Stimulated activated CD8-positive, alpha-beta memory T cell treated with anti-CD3 and anti-CD28 coated beads, Interleukin-15, amount 100 ng/mL, for 1 hour (primary cell): ENCODE results near the gene DNAH14.

Experiments used
- DNase-seq: peaks from one replicate; pipeline ENCODE4 v3.0.0-alpha.2; 2020; ENCODE audit warnings: low read depth

DNAH14 gene

DNA sequence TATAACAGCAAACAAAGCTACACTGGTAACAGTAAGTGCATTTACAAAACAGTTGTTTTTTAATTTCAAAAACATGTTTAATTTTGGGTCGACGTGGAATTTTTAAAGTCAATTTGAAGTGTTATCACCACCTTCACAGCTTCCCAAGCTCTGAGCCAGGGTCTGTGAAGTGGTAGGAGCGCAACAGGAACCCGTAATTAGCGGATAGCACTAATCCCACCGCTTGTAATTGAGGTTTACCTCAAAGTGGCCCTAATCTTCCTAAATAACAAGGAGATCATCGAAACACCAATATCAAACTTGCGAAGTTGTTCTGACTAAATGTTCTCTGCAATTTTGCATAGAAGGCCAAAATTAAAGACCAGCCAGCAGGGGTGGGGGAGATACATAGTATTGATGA is 479.6 kb downstream of the DNAH14 start:
- DNase-seq, result no peak

DNA sequence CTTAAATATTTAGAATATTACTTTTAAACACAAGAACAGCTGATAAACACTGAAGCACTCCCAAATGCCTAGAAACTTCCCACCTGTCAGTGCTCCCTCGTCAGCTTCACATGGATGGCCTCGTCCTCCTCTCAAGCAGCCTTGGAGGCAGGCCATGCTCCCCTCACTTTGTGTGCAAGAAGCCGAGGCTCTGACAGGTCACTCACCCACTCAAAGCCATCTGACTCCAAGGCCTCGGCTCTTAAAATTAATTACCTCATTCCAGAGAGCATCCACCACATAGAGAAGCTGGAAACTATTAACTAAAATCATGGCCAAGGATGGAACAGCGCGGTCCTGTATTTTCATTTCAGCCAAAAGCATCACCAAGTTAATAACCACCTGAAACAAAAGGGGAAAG is 480.6 kb downstream of the DNAH14 start:
- no peak for DNase-seq

DNA sequence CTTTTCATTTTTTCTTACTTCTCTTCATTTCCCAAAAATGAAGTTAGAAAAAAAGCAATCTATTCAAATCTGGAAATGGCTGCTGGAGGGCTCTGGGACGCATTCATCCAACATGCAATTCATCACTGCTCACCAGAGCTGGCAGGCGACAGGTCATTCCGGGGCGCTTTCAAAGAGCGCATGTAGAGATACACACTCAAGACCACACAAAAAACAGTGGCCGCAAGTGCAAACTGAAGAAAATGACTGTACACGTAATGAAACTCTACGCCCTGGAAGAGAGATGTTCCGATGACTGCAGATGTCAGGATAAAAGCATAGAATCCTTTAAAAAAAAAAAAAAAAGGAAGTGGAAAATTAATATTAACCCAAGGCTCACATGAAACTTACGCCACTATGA is 482.8 kb downstream of the DNAH14 start:
- DNase-seq, result no peak

DNA sequence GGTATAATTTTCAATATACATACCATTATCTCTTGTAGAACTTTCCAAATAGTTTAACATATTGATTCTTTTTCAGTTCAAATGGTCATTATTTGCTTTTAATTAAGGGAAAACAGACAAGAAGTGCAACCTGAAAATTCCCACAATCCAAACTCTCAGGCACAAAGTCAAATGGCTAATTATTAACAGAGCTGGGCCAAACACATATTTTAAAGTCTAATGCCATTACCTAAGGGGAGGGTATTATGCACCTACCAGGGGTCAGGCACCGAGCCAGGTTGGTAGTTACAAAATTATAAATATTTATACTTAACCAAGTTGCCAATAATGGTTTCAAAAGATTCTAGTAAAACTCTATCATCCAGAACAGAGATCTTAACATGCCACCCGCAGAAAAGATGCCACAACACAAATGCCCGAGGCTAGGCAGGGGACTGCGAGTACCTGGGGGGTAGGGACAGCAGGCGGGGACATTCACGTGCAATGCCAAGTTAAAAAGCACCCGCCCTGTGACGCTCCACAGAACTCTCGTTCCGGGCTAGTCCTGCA is 483.4 kb downstream of the DNAH14 start:
- no peak for DNase-seq

DNA sequence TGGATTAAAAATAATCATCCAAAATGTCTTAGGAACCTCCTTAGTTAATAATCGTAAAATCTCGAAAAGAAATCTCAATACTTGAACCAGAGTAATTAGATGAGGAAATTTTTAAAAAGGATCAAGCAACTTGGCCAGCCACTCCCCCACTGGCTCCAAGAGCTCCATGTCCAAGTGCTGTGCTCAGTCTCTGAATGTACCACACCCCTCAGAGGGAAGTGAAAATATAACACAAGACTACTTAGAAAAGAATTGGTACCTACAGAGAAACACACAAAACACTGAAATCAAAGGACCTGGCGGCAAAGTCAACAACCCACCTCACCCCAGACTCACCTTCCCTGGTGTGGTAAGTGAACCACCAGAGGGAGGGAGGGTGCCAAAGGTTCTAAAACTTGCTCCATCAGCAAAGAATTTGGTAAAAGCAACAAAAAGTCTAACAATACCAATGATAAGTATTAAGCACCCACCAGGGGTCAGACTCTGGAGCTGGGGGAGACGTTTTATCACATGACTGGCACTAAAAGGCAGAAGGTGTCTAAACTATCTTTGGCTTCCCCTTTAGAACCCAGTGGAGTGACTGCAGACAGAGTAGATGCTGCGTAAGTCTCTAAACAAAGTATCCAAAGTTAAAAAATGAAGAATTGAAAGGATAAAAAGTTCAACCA is 484.4 kb downstream of the DNAH14 start:
- no peak for DNase-seq

DNA sequence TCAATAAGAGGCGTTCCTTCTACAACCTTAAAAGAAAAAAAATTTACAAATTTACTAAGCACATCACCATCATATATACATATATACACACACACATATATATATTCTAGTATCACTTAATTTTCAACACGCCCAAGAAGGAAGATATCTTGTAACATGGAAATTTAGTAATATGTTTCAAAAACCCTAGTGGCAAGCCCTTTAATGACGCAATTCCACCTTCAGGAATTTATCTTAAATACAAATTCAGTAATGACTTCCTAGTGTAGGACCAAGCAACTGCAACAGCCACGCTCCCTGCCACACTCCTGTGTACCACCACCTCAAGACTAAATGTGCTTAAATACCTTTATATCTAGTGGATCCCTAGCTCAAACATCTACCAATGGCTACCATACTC is 485.8 kb downstream of the DNAH14 start:
- no peak for DNase-seq

DNA sequence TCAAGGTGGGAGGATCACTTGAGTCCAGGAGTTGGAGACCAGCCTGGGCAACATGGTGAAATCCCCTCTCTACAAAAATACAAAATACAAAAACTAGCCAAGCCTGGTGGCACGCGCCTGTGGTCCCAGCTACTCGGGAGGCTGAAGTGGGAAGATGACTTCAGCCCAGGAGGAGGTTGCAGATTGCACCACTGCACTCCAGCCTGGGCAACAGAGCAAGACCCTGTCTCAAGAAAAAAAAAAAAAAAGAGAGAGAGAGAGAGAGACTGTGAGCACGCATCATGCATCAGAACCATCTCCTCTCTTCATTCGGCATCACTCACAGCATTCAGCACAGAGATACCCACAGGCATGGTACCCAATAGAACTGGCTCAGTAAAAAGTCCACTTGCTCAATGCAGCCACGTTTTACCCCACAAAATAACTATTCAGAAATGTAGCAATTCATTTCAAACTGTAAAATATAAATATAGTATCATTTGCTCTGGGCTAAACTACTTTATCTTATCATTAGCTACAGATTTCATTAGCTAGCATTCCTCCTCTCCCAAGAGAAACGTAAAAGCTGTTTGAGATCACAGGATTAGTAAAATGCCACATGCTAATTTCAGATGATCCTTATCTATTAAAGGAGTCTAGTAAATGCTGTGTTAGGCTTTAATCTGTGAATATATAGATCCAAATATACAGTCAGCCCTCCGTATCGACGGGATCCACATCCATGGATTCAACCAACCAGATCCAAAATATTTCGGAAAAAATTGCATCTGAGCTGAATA is 486.7 kb downstream of the DNAH14 start:
- DNase-seq, result no peak

DNA sequence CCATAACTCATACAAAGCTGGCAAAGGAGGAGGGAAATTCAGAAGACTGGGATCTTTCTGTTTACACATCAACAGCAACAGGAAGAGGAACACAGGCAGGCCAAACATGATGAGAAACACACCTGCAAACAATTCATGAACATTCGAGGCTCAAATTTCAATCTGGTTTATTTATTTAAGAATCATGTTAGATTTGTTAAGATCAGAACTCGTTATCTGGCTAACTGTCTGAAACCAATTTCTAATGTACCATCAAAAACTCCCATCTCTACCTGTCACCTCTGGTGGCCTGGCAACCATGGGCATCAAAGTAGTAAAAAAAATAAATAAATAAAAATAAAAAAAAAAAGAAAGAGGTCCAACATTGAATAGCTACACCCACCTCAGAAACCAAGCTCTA is 488.6 kb downstream of the DNAH14 start:
- DNase-seq, result no peak

DNA sequence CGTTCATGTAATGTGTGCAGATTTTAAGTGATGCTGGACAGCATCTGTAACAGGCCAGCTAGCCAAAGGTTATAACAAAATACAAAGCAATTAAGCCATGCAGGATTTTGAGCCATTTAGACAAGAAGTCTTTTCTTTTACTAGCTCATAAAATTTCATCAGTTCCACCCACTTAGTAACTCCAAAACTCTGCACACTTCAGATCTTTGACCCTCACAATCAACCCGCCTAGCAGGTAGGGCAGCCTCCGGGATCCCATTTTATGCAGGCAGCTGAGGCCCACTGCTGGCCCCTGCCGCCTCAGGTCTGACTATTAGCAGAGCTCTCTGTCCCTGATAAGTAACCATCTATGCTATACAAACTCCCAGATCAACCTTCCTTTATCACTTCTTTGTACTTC is 489.1 kb downstream of the DNAH14 start:
- DNase-seq, result no peak

DNA sequence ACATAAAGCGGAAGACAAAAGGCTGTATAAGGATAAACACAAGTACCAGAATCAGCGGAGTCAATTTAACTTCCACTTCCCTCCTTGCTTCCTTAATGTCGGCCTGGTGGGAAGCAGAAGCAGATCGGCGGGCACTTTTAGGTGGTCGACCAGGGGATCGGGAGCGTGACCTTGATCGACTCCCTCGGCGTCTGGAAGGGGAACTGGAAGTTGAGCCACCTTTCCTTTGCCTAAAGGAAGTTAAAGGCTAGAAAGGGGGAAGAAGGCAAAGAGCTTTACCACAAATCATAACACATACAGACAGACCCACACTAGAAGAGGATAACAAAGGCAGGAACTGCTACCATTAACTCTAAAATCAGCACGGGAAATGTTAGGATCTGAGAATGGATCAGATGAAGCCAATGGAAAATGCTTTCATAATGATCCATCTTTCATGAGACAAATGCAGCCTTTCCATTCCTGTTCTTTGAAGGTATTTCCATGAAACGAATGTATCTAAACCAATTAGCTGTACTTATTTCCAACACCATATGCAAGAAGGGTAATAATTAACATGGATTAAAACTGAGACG is 492.6 kb downstream of the DNAH14 start:
- no peak for DNase-seq

DNA sequence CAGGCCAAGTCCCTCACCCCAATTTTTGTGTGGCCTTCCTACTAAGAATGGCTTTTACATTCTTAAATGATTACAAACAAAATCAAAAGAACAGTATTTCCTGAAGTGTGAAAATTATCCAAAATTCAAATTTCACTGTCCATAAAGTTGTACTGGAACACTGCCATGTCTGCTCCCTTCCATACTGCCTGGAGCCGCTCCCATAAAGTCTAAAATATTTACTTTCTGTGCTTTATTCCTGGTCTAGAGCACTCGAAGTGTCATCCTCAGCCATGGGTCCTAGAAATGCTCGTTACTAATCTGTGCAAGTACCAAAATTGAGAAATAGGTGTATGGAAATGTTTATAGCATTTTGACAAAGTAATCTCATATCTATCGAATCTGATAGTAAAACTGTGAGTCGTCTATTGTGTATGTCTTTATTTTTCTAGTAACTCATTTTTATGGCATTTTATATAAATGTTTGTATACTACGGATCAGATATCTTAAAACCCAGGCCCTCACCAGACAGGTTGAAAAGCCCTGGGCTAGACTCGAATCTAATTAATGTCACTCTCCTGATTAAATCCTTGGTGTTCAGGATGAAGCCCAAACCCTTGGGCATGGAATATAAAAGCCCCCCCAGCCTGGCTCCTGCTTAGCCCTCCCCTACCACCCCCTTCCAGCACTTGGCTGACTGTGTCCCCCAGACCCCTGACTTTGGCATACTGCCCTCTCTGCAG is 493.5 kb downstream of the DNAH14 start:
- no peak for DNase-seq

DNA sequence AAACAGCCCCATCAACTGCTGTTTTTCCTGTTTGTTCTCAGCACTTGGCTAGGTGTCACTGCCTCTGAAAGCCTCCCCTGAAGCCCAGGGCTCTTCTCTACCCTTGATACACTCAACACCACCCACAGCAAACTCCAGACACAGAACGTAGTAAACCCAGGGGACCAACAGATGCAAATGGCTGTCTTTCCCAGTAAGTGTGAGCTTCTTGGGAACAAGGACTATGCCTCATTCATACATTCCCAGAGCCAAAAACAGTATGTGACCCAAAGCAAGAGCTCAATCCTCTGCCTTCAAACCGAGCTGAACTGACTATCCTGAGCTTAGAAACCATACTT is 494.0 kb downstream of the DNAH14 start:
- DNase-seq, result no peak

DNA sequence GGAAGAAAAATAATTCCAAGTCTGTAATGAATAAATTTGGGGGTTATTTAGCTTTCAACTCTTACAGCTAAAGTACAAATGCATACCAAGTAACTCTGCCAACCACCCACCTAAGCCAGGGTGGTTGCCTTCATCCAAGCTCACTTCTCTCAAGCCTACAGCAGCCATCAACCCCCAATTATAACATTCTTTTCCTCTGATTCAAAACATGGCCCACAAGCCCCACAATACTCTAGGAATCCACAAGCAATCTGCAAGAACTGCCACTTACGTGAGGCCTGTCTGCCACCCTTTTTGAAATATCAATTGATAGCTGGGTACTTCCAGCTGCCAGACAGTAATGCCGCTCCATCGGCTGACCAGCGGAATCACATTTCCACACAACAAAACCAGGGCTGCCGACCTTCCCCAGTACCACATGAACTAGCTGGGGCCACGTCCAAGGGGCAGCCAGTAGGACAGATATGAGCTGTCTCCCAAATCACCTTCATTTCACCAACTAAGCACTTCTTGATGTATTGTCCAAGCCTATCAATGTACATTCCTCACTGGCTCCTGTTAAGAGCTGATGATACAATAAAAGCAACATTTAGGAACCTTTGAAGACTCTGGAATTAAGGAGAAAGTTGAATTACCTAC is 495.2 kb downstream of the DNAH14 start:
- no peak for DNase-seq

DNA sequence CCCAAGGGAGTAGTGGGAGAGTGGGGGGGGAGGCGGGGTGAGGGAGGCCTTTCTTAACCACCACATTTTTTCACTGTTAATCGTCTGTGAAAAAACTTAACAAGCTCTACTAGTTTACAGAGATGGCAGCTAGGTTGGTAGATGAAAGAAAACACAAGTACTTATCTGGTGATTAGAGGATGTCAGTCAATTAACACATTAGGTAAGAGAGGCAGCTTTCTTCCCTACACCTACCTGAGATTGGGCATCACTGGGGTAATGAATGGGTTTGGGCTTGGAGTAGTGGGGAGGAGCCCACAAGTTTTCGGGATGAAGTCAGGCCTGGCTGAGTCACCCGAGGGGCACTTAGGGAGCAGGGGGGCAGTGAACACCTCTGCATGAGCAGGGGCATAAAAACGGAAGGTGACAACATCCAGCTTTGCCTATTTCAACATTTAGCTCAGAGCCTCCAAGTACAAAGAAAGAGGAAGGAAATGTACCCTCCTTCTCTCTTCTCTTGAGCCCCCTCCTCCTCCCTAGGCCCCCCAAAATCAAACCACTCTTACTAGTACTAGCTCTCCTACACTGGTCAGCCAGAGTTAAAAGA is 495.8 kb downstream of the DNAH14 start:
- DNase-seq, result no peak

DNA sequence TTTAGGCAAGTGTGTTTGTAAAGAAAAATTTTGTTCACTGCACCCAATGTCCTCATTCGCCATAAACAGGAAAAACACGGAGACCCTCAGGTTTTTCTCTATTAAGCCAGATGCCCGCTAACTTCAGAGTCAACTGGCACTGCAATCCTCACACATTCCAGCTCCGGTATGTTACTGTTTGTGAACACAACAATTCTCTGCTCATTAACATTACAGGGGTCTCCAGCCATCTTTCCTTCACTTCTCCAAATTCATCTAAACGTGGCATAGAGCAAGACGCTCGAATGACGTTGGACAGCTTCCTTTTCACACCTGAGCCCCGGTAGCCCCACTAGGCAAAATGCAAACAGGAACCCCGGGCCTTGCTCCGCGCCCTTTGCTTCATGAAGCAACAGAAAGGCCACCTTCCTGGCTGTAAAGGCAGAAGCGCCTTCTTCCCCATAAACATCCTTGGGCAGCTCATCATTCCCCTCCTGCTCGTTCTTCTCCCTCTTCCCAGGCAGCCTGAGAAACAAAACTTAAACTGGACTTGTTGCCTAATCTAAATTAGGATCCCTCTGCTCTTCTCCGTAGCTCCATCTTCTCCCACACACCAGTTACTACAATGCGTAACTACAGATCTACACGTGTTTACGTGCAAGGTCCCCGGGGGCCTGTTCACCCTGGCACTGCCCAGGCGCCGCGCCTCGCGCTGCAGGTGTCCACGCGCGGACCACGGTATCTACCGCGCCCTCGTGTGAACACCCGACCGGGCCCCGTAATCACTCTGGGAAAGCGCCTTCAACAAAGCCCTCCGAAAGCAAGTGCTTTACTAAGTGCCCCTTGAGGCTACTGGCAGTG is 497.1 kb downstream of the DNAH14 start:
- no peak for DNase-seq

DNA sequence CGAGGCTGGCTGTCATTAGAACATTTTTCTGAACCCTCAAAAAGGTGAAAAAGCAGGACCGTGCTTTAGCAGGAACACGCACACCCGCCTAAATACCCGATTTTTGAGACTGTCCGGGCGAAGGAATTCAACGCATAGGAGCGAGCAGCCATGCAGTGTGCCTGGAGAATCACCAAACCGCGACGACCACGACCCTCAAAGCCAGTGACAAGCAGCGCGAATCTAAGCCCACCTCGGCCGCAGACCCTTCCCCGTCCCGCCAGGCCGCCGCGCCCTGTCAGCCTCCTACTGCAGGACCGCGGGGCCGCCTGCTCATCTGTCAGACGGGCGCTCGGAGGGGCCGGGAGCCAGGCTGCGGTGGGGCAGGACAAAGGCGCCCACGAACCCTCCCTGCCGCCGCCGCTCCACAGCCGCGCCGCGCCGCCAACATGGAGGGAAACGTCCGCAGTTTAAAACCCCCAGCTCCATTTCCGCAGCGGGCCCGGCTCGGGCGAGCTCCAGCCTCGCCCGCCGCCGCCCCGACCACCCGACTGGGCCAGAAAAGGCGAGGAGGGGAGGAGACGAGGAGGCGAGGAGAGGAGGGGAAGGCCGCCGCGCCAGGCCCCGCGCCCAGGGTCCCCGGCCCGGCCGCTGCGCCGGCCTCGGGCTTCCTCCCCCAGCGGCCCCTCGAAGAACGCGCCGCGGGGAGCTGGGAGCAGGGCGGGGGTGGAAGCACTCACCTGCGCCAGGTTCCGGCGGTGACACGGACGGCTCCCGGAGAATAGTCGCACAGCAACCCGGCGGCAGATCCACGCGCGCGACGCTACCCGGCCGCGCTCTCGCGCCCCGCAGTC is 498.0 kb downstream of the DNAH14 start, which contains the start of gene LBR:
LBR (minus strand) TSS at position 804 of the 833 bp plus-strand sequence. CDS start 3,963 bp downstream, outside the sequence.
- no peak for DNase-seq

DNA sequence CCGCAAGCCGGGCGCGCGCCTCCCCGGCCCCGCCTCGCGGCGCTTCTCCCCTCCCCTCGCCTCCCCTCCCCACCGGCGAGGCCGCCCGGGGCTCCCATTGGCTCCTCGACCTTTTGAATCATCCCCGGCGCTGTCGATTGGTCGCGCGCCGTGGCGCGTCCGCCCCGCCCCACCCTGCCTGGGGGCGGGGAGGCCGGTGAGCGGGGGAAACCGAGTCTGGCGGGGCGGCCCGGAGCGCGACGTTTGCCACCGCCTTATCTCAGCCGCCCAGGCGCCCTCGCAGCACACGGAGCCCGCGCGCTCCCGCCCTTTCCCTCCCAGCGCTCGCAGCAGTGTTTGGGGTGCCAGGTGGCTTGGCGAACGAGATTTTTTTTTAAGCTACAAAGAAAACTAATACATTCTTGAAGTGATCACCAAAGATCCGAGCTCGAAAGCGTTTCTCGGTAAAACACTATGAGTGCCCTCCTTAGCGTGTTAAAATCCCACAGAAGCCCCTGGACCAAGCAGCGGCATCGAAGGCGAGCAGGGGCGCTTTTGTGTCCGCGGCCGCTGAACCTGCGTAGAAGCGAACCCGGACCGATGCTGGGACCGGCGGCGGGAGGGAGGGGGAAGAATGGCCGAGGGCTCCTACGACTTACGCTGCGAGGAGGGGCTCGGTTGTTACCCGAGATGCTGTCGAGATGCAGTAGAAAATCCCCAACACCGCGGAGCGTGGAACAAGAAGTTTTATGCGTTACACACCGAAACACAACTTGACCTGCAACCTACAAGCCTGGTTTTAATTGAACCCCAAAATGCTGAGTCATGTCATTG is 498.8 kb downstream of the DNAH14 start:
- DNase-seq, result peak; percentile 77

DNA sequence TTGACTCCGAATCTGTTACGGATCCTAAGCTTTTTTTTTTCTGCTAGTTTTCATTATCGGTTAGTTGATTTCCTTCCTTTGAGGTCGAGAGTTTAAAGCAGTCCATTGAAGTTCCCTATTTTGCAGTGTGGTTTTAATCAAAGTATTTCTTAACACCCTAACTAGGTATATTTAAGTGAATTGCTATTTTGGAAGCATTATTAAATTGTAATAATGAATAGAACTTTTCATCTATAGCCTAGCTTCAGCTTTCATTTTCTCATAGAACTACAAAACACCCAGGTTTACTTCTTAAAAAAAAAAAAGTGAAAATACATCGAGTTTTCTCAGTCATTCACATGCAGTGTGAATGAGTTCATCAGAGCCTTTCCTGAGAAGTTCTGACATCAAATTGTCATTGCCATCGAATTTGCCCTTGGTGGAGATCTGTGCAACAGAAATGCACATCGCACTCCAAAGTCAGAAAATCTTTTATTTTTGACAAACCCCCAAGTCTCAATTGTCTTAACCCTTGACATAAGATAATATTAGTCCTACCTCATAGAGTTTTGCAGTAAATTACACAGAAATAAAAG is 499.5 kb downstream of the DNAH14 start:
- no peak for DNase-seq

DNA sequence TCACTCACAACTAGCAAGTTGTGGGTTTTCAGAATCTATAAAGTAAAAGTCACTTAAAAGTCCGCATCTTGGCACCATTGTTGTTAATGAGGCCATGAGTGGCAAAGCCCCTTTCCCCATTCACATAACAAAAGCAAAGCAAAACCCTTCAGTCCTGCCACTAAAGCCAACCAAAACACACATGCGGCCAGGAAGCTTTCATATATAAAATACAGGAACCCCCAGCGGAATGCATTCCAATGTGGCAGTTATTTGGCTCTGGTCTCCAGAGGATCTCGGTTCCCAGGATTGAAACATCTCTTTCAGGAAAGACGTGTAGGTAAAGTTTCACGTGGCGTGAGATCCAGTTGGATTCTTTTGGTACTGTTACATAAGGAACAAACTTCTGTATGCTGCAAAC is 500.8 kb downstream of the DNAH14 start:
- DNase-seq, result no peak
